Measurements from ENCODE around the gene UPF1. TPM values are rescaled to one million over a fixed set of nuclear protein-coding genes. Genes with fewer than 3 reads are reported as not detected.
"Not testable (repeated sequence)": the region's sequence is repeated elsewhere in the genome, so short reads cannot be mapped to it uniquely, and the experiment has no call there.

The UPF1 gene
- total RNA-seq, 1 donor from 2014 or later, result 46.3 TPM

- no peak overlapping the region for H3K4me3 Mint-ChIP-seq (ENCODE audit: unreplicated experiment)
- H3K27ac Mint-ChIP-seq (ENCODE audit: unreplicated experiment), result no peak overlapping the region
- no peak for TF ChIP-seq CTCF (IDR thresholded peaks at IDR 0.05; ENCODE audit: partially characterized antibody, unreplicated experiment)
- no peaks in the 10 kb centered on the region for H3K4me1 Mint-ChIP-seq (ENCODE audit: low read depth, unreplicated experiment)
- no peaks in the 10 kb centered on the region for H3K36me3 Mint-ChIP-seq (ENCODE audit: unreplicated experiment)
- peaks cover 3% of the 10 kb centered on the region for H3K9me3 Mint-ChIP-seq (ENCODE audit: unreplicated experiment)
- no peak for DNase-seq
- peaks cover 3% of the 10 kb centered on the region for H3K27me3 Mint-ChIP-seq (ENCODE audit: unreplicated experiment)
These were observed 16.1 kb upstream of the UPF1 start for GRCh38 chr19:18815673-18816072.

- DNase-seq; H3K9me3 Mint-ChIP-seq (ENCODE audit: unreplicated experiment); H3K27ac Mint-ChIP-seq (ENCODE audit: unreplicated experiment); H3K4me1 Mint-ChIP-seq (ENCODE audit: low read depth, unreplicated experiment); H3K36me3 Mint-ChIP-seq (ENCODE audit: unreplicated experiment); H3K27me3 Mint-ChIP-seq (ENCODE audit: unreplicated experiment); H3K4me3 Mint-ChIP-seq (ENCODE audit: unreplicated experiment): not testable (repeated sequence)
These were observed 15.1 kb upstream of the UPF1 start for GRCh38 chr19:18816645-18817044.

- no peaks in the 10 kb centered on the region for H3K36me3 Mint-ChIP-seq (ENCODE audit: unreplicated experiment)
- peaks cover 4% of the 10 kb centered on the region for H3K27me3 Mint-ChIP-seq (ENCODE audit: unreplicated experiment)
- H3K4me1 Mint-ChIP-seq (ENCODE audit: low read depth, unreplicated experiment), result no peaks in the 10 kb centered on the region
- peaks cover 3% of the 10 kb centered on the region for H3K9me3 Mint-ChIP-seq (ENCODE audit: unreplicated experiment)
- no peak overlapping the region for H3K4me3 Mint-ChIP-seq (ENCODE audit: unreplicated experiment)
- TF ChIP-seq CTCF (IDR thresholded peaks at IDR 0.05; ENCODE audit: partially characterized antibody, unreplicated experiment), result no peak
- no peak overlapping the region for H3K27ac Mint-ChIP-seq (ENCODE audit: unreplicated experiment)
- no peak for DNase-seq
These were observed 14.2 kb upstream of the UPF1 start for GRCh38 chr19:18817574-18817973.

- H3K36me3 Mint-ChIP-seq (ENCODE audit: unreplicated experiment), result peaks cover 5% of the 10 kb centered on the region
- H3K4me1 Mint-ChIP-seq (ENCODE audit: low read depth, unreplicated experiment), result peaks cover 7% of the 10 kb centered on the region
- peaks cover 7% of the 10 kb centered on the region for H3K27me3 Mint-ChIP-seq (ENCODE audit: unreplicated experiment)
- H3K4me3 Mint-ChIP-seq (ENCODE audit: unreplicated experiment), result no peak overlapping the region
- DNase-seq, result no peak
- no peak overlapping the region for H3K27ac Mint-ChIP-seq (ENCODE audit: unreplicated experiment)
- no peak for TF ChIP-seq CTCF (IDR thresholded peaks at IDR 0.05; ENCODE audit: partially characterized antibody, unreplicated experiment)
- H3K9me3 Mint-ChIP-seq (ENCODE audit: unreplicated experiment), result peaks cover 4% of the 10 kb centered on the region
These were observed 3.0 kb upstream of the UPF1 start for GRCh38 chr19:18828786-18829185.

- Mint-ChIP-seq H3K27ac (ENCODE audit: unreplicated experiment) (no peak overlapping the region), H3K36me3 (ENCODE audit: unreplicated experiment) (peaks cover 5% of the 10 kb centered on the region), H3K4me1 (ENCODE audit: low read depth, unreplicated experiment) (peaks cover 21% of the 10 kb centered on the region), H3K27me3 (ENCODE audit: unreplicated experiment) (peaks cover 7% of the 10 kb centered on the region), H3K9me3 (ENCODE audit: unreplicated experiment) (peaks cover 1% of the 10 kb centered on the region), H3K4me3 (ENCODE audit: unreplicated experiment) (no peak overlapping the region)
- no peak for DNase-seq
- no peak for TF ChIP-seq CTCF (IDR thresholded peaks at IDR 0.05; ENCODE audit: partially characterized antibody, unreplicated experiment)
These were observed 1.3 kb upstream of the UPF1 start for GRCh38 chr19:18830488-18830887.

Measured in glutamatergic neuron (in vitro differentiated cells).